Measurements from ENCODE around the gene CDC5L. TPM values are rescaled to one million over a fixed set of nuclear protein-coding genes. Genes with fewer than 3 reads are reported as not detected.

The CDC5L gene
- total RNA-seq, 4 donors from 2014 or later: 9.9 to 23.1 (median 15.3) TPM

GRCh38 chr6:44462335-44462734 is 74.8 kb downstream of the CDC5L start:
- no peaks in the 10 kb centered on the region for H3K27me3 ChIP-seq
- H3K4me3 ChIP-seq: no peak overlapping the region
- no peaks in the 10 kb centered on the region for H3K4me1 ChIP-seq
- no peak overlapping the region for H3K27ac ChIP-seq
- no peaks in the 10 kb centered on the region for H3K9me3 ChIP-seq
- TF ChIP-seq, protein P1, sequence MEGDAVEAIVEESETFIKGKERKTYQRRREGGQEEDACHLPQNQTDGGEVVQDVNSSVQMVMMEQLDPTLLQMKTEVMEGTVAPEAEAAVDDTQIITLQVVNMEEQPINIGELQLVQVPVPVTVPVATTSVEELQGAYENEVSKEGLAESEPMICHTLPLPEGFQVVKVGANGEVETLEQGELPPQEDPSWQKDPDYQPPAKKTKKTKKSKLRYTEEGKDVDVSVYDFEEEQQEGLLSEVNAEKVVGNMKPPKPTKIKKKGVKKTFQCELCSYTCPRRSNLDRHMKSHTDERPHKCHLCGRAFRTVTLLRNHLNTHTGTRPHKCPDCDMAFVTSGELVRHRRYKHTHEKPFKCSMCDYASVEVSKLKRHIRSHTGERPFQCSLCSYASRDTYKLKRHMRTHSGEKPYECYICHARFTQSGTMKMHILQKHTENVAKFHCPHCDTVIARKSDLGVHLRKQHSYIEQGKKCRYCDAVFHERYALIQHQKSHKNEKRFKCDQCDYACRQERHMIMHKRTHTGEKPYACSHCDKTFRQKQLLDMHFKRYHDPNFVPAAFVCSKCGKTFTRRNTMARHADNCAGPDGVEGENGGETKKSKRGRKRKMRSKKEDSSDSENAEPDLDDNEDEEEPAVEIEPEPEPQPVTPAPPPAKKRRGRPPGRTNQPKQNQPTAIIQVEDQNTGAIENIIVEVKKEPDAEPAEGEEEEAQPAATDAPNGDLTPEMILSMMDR (IDR thresholded peaks at IDR 0.05): no peak
- no peak for TF ChIP-seq POLR2A (IDR thresholded peaks at IDR 0.05)
- H3K36me3 ChIP-seq: no peaks in the 10 kb centered on the region
- DNase-seq: no peak

GRCh38 chr6:44462797-44463727 is 75.6 kb downstream of the CDC5L start:
- no peaks in the 10 kb centered on the region for H3K27me3 ChIP-seq
- no peaks in the 10 kb centered on the region for H3K36me3 ChIP-seq
- H3K27ac ChIP-seq: no peak overlapping the region
- H3K9me3 ChIP-seq: no peaks in the 10 kb centered on the region
- TF ChIP-seq, protein P1 (IDR thresholded peaks at IDR 0.05): no peak
- TF ChIP-seq POLR2A (IDR thresholded peaks at IDR 0.05): no peak
- no peaks in the 10 kb centered on the region for H3K4me1 ChIP-seq
- H3K4me3 ChIP-seq: no peak overlapping the region
- DNase-seq: no peak

DNA sequence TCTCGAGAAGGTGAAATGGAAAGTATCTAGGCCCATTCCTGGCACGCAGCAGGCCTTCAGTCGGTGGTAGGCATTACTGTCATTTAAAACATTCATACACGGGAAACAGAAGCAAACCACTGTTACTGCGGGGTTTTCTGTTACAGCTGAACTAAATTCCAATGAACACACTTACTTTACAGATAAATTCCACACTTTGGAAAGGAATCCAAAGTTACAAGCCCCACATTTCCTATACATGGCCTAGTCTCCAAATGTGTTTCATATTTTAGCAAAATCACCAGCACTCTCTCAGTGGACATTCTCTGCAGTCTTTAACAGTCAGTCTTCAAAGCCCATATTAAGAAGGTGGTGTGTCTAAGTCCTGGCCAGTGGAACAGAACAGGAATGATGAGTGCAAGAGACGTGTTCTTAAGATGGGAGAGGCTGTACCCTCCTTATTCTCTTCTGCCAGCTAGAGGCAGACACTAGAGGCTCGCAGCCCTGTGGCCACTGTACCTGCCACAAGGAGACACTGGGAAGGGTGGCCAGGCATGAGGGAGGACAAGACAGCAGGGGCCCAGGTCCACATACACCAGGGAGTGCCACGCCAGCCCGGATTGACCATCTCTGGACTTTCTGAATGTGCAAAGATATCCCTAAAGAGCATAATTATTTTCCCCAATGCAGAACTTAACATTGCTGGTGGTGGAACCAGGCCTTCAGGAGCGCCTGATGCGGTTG is 76.4 kb downstream of the CDC5L start:
- H3K27ac ChIP-seq: no peak overlapping the region
- H3K4me3 ChIP-seq: no peak overlapping the region
- no peaks in the 10 kb centered on the region for H3K27me3 ChIP-seq
- TF ChIP-seq, protein P1 (IDR thresholded peaks at IDR 0.05): no peak
- no peak for TF ChIP-seq POLR2A (IDR thresholded peaks at IDR 0.05)
- H3K36me3 ChIP-seq: no peaks in the 10 kb centered on the region
- H3K4me1 ChIP-seq: no peaks in the 10 kb centered on the region
- no peaks in the 10 kb centered on the region for H3K9me3 ChIP-seq
- DNase-seq: no peak

DNA sequence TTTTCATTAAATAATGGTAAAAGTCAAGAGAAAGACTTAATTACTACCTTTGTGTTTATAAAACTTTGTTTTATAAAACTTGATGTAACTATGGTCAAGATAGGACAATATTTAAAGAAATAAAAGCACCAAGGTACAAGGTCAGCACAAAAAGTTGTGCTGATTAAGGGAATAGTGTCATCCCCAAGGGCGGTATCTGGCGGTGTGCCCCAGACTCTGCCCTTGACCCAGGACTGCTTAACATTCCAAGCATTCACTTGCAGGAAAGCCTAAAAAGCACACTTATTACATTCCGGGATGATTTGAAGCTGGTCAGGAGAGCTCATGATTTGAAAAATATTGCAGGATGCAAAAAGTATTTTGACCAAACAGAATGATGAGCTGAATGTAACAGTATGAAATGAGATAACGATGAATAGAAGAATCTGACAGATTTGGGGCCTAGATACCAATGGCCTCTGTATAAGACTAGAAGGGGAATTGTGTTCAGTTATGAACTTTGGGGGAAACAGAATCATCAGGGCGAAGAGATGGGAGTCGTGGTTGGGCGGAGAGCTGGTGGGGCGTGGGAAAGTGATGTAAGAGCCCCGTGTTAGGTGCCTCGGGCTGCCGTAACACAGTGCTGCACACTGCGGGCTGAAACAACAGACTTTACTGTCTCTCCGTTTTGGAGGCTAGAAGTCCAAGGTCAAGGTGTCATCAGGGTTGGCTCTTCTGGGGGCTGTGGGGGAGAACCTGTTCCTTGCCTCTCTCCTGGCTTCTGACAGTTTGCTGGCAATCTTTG is 77.2 kb downstream of the CDC5L start:
- H3K27me3 ChIP-seq: no peaks in the 10 kb centered on the region
- no peaks in the 10 kb centered on the region for H3K36me3 ChIP-seq
- no peak overlapping the region for H3K27ac ChIP-seq
- TF ChIP-seq, protein P1 (IDR thresholded peaks at IDR 0.05): no peak
- no peak for TF ChIP-seq POLR2A (IDR thresholded peaks at IDR 0.05)
- DNase-seq: no peak
- no peaks in the 10 kb centered on the region for H3K9me3 ChIP-seq
- no peak overlapping the region for H3K4me3 ChIP-seq
- no peaks in the 10 kb centered on the region for H3K4me1 ChIP-seq

DNA sequence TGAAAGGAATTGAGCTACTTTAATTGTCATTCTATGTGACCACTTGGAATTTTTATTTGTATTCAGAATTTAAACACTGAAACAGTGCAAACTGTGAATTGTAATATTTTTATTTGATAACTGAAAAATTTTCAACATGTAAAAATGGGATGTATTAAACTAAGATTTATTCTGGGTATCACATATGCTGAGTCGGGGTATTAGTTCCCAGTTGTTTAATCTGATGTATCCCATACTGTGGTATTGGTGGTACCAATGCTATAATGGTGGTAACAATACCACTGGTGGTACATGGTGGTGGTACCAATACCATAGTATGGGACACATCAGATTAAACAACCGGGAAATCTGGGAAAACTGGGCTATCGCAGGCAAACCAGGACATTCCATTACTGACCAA is 79.4 kb downstream of the CDC5L start:
- H3K9me3 ChIP-seq: no peaks in the 10 kb centered on the region
- no peak for TF ChIP-seq POLR2A (IDR thresholded peaks at IDR 0.05)
- TF ChIP-seq, protein P1 (IDR thresholded peaks at IDR 0.05): no peak
- H3K27me3 ChIP-seq: no peaks in the 10 kb centered on the region
- DNase-seq: no peak
- no peak overlapping the region for H3K4me3 ChIP-seq
- no peaks in the 10 kb centered on the region for H3K4me1 ChIP-seq
- H3K36me3 ChIP-seq: no peaks in the 10 kb centered on the region
- no peak overlapping the region for H3K27ac ChIP-seq
